ENCODE data around the gene PPP1R13L. TPM values are rescaled to one million over a fixed set of nuclear protein-coding genes. Genes with fewer than 3 reads are reported as not detected.

PPP1R13L gene
- total RNA-seq, 4 donors from 2014 or later: 28.5 to 298 (median 44.4) TPM

DNA sequence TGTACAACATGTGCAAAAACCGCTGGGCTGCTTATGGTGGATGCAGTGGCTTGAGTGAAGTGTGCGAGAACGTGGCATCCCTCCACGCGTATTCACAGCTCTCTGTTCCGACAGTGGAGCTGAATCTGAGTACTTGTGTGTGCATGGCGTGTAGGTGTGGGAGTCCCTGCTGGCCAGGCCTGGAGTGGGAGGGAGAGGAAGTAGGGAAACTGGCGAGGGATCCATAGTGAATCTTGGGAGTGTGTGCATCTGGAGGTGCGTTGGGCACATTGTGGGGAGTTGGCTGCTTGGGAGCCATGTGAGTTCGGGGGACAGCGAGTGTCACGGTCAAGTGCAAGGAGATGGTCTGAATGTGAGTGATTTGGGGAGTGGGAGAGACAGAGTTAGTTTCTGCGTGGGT lies 62.0 kb downstream of the PPP1R13L start:
- intact Hi-C loops (cut with DNase I; ENCODE audit: low total_unique reads): loop anchor here (10.0 kb wide), 1 partner anchor 238 kb away; no protein-coding TSS in a partner anchor
- no peaks in the 10 kb centered on the region for H3K9me3 ChIP-seq
- in situ Hi-C loops (cut with MboI; ENCODE audit: low pct_ligation_motif_present in 1 of 4, low pct_unique_long_range_greater_than_20kb in 1 of 4, low sequenced_read_pairs in 3 of 4): no loop called here
- TF ChIP-seq EP300 (IDR thresholded peaks at IDR 0.05; ENCODE audit: low read depth) (no peak), POLR2A (IDR thresholded peaks at IDR 0.05) (no peak), POLR2AphosphoS5 (IDR thresholded peaks at IDR 0.05) (no peak)
- TF ChIP-seq, protein P1, sequence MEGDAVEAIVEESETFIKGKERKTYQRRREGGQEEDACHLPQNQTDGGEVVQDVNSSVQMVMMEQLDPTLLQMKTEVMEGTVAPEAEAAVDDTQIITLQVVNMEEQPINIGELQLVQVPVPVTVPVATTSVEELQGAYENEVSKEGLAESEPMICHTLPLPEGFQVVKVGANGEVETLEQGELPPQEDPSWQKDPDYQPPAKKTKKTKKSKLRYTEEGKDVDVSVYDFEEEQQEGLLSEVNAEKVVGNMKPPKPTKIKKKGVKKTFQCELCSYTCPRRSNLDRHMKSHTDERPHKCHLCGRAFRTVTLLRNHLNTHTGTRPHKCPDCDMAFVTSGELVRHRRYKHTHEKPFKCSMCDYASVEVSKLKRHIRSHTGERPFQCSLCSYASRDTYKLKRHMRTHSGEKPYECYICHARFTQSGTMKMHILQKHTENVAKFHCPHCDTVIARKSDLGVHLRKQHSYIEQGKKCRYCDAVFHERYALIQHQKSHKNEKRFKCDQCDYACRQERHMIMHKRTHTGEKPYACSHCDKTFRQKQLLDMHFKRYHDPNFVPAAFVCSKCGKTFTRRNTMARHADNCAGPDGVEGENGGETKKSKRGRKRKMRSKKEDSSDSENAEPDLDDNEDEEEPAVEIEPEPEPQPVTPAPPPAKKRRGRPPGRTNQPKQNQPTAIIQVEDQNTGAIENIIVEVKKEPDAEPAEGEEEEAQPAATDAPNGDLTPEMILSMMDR (IDR thresholded peaks at IDR 0.05): no peak
- peaks cover 81% of the 10 kb centered on the region for H3K27me3 ChIP-seq
- DNase-seq: no peak
- no peak overlapping the region for H3K4me3 ChIP-seq
- H3K36me3 ChIP-seq: no peaks in the 10 kb centered on the region
- 80 to 90% methylated on average over 5 to 13 of the region's 13 CpGs for WGBS, 2 donors (ENCODE audit: low coverage in 1 of 2)
- no peak overlapping the region for H3K27ac ChIP-seq
- peaks cover 0 to 12% (median 8%) of the 10 kb centered on the region in 4 donors for H3K4me1 ChIP-seq

DNA sequence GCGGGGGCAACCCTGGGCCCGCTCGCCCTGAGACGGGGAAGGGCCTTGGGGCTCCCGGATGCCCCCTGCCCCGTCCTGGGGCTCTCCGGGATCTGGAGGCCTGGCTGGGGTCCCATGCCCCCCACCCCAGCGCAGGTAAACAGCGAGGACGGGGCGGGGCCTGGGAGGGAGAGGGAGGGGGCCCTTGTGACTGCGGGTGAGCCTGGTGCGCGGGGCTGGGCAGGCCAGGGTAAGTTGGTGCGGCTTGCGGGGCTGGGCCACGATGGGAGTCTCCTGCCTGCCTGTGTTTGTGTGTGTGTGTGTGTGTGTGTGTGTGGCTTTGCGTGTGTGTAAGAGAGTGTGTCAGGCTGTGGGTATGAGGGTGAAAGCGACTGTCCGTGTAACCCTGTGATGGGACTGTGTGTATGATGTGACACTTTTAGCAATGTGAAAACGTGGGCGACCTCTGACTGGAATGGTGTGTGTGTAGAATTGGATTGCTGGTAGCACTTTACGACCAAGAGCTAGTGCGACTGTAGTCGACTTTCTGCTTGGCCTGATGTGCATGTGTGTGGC lies 63.9 kb downstream of the PPP1R13L start:
- Histone ChIP-seq H3K36me3 (no peaks in the 10 kb centered on the region), H3K9me3 (no peaks in the 10 kb centered on the region), H3K4me3 (peak overlapping the region in 2 of 4 donors; percentile 22 to 27), H3K4me1 (peaks cover 0 to 12% (median 8%) of the 10 kb centered on the region in 4 donors), H3K27ac (no peak overlapping the region), H3K27me3 (peaks cover 69% of the 10 kb centered on the region)
- intact Hi-C loops (cut with DNase I; ENCODE audit: low total_unique reads) (loop anchor here (10.0 kb wide), 1 partner anchor 236 kb away; no protein-coding TSS in a partner anchor), in situ Hi-C loops (cut with MboI; ENCODE audit: low pct_ligation_motif_present in 1 of 4, low pct_unique_long_range_greater_than_20kb in 1 of 4, low sequenced_read_pairs in 3 of 4) (no loop called here)
- TF ChIP-seq POLR2AphosphoS5 (IDR thresholded peaks at IDR 0.05) (no peak), EP300 (IDR thresholded peaks at IDR 0.05; ENCODE audit: low read depth) (no peak), POLR2A (IDR thresholded peaks at IDR 0.05) (no peak)
- TF ChIP-seq, protein P1 (IDR thresholded peaks at IDR 0.05): no peak
- 11% methylated on average over 23 of the region's 25 CpGs; no CpG with 5 or more reads in 1 of the 2 donors for WGBS, 2 donors (ENCODE audit: low coverage in 1 of 2)
- no peak for DNase-seq

DNA sequence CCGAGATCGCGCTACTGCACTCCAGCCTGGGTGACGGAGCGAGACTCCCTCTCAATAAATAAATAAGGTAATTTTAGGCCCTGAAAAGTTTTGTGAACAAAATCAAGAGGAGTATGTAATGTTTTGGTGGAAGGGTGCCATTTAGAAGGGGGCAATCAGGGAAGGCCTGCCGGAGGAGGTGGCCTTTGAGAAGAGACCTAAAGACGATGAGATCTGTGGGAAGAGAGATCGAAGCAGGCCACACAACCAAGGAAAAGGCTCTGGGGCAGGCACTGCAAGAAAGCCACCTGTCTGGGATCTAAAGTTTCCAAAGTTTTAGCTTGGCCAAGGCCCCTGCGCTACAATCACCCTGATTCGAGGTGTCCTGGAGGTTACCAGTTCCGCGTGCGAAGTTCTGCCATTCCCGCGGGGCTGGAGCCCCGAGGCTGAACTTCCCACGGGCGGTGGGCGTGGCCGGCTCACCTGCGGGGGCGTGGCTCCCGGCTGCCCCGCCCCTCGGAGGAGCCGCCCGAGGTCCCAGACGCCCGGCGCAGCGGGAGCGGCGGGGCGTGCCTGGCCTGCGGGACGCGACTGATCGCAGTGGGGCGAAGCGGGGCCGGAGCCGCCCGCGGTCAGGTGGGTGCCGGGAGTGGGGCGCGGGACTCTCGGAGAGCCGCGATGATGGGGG lies 64.5 kb downstream of the PPP1R13L start, which contains the start of gene KLC3:
KLC3 (plus strand) TSS at position 519 of the 667 bp plus-strand sequence. CDS start 4,792 bp downstream, outside the sequence.
- in situ Hi-C loops (cut with MboI; ENCODE audit: low pct_ligation_motif_present in 1 of 4, low pct_unique_long_range_greater_than_20kb in 1 of 4, low sequenced_read_pairs in 3 of 4) (no loop called here), intact Hi-C loops (cut with DNase I; ENCODE audit: low total_unique reads) (loop anchor here (10.0 kb wide), 1 partner anchor 236 kb away; no protein-coding TSS in a partner anchor)
- Histone ChIP-seq H3K27ac (no peak within 1 kb of the TSS), H3K4me3 (peak within 1 kb of the TSS in 2 of 4 donors; percentile 22 to 27), H3K27me3 (peaks cover 62% of the 10 kb centered on the region), H3K4me1 (peaks cover 0 to 12% (median 8%) of the 10 kb centered on the region in 4 donors), H3K36me3 (no peaks in the 10 kb centered on the region), H3K9me3 (no peaks in the 10 kb centered on the region)
- DNase-seq: peak; percentile 61
- TF ChIP-seq POLR2AphosphoS5 (IDR thresholded peaks at IDR 0.05): no peak
- TF ChIP-seq, protein P1 (IDR thresholded peaks at IDR 0.05): no peak
- no peak for TF ChIP-seq POLR2A (IDR thresholded peaks at IDR 0.05)
- TF ChIP-seq EP300 (IDR thresholded peaks at IDR 0.05; ENCODE audit: low read depth): no peak
- 12 to 39% methylated on average over 3 to 50 of the region's 50 CpGs for WGBS, 2 donors (ENCODE audit: low coverage in 1 of 2)

DNA sequence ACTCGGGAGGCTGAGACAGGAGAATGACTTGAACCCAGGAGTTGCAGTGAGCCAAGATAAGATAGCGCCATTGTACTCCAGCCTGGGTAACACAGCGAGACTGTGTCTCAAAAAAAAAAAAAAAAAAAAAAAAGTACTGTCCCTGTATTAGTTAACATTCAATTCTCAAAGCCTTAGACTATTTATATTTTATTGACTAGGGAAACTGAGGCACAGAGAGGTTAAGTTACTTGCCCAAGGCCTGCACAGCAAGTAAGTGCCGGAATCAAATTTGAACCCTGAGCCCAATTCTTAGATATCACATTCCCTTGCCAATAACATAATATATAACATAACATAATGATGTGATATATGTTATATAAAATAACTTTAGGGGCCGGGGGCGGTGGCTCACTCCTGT lies 65.2 kb downstream of the PPP1R13L start:
- no peaks in the 10 kb centered on the region for H3K36me3 ChIP-seq
- WGBS, 2 donors (ENCODE audit: low coverage in 1 of 2): 68 to 76% methylated on average over 3 to 6 of the region's 6 CpGs
- H3K4me1 ChIP-seq: peaks cover 0 to 12% (median 8%) of the 10 kb centered on the region in 4 donors
- H3K9me3 ChIP-seq: no peaks in the 10 kb centered on the region
- no peak overlapping the region for H3K4me3 ChIP-seq
- intact Hi-C loops (cut with DNase I; ENCODE audit: low total_unique reads) (loop anchor here (10.0 kb wide), 1 partner anchor 235 kb away; no protein-coding TSS in a partner anchor), in situ Hi-C loops (cut with MboI; ENCODE audit: low pct_ligation_motif_present in 1 of 4, low pct_unique_long_range_greater_than_20kb in 1 of 4, low sequenced_read_pairs in 3 of 4) (no loop called here)
- peaks cover 55% of the 10 kb centered on the region for H3K27me3 ChIP-seq
- no peak overlapping the region for H3K27ac ChIP-seq
- TF ChIP-seq, protein P1 (IDR thresholded peaks at IDR 0.05): no peak
- no peak for TF ChIP-seq POLR2A (IDR thresholded peaks at IDR 0.05)
- no peak for TF ChIP-seq POLR2AphosphoS5 (IDR thresholded peaks at IDR 0.05)
- TF ChIP-seq EP300 (IDR thresholded peaks at IDR 0.05; ENCODE audit: low read depth): no peak
- DNase-seq: no peak
